Esophagus (tissue), 2 donors: ENCODE measurements around the gene TMEM131. TPM values are rescaled to one million over a fixed set of nuclear protein-coding genes. Genes with fewer than 3 reads are reported as not detected.

Experiments used
- H3K27ac ChIP-seq, 2 donors: one replicate each; pipeline ENCODE4 v1.5.1; 2013; ENCODE audit warnings: low read depth in 2 of 2, mild to moderate bottlenecking in 2 of 2, inconsistent platforms in 1 of 2, low read length in 1 of 2, moderate library complexity in 1 of 2
- H3K27me3 ChIP-seq, 2 donors: one replicate each; pipeline ENCODE4 v1.6.1; 2013; ENCODE audit warnings: low read length in 2 of 2, control low read depth in 1 of 2, mild to moderate bottlenecking in 1 of 2; ENCODE audit not compliant: insufficient read depth in 2 of 2, control insufficient read depth in 1 of 2
- H3K36me3 ChIP-seq, 2 donors: one replicate each; pipeline ENCODE4 v1.6.1; 2013; ENCODE audit warnings: low read length in 1 of 2; ENCODE audit not compliant: control insufficient read depth in 2 of 2, insufficient read depth in 2 of 2
- H3K4me1 ChIP-seq, 2 donors: one replicate each; pipeline ENCODE4 v1.6.1; 2013; ENCODE audit warnings: low read length in 1 of 2; ENCODE audit not compliant: control insufficient read depth in 2 of 2, insufficient read depth in 2 of 2
- H3K4me3 ChIP-seq, 2 donors: one replicate each; pipeline ENCODE4 v1.5.1; 2013; ENCODE audit warnings: low read length in 2 of 2, mild to moderate bottlenecking in 2 of 2, low read depth in 1 of 2, moderate library complexity in 1 of 2
- H3K9me3 ChIP-seq, 2 donors: one replicate each; pipeline ENCODE4 v1.6.1; 2013; ENCODE audit warnings: mild to moderate bottlenecking in 2 of 2, low read depth in 1 of 2, low read length in 1 of 2, moderate library complexity in 1 of 2; ENCODE audit not compliant: control insufficient read depth in 2 of 2, insufficient read depth in 1 of 2
- WGBS, 2 donors: extraction: QIAGEN DNeasy Blood & Tissue Kit; methylation state at CpG; one replicate each; pipeline ENCODE4 v1.1.7; 2013; 5-methylcytosine and 5-hydroxymethylcytosine counted together
- polyA plus RNA-seq, 2 donors: library from polyadenylated mRNA; stranded (reverse); fragments of 200-250 nt; gene quantifications; one replicate each; pipeline ENCODE4 v1.2.3, GENCODE V29; 2013
- donor health status: healthy with polysubstance abuse.
- donor health status: Bipolar disorder and iron deficiency.

Gene TMEM131
- polyA plus RNA-seq, 2 donors, result 9.3 to 9.9 TPM

DNA sequence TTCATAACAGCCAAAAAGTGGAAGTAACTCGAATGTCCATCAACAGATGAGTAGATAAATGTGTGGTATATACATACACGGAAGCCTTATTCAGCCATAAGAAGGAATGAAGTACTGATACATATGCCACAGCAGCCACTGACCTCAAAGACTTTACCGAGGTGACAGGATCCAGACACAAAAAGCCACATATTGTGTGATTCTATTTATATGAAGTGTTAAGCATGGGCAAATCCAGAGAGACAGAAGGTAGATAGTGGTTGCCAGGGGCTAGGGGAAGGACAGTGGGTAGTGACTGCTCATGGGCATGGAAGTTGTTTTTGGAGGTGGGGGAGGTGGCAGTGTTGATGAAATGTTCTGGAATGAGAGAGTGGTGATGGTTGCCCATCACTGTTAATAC, 248.5 kb downstream of the TMEM131 start:
- H3K4me3 ChIP-seq, result no peak overlapping the region
- H3K9me3 ChIP-seq, result no peaks in the 10 kb centered on the region
- WGBS, 2 donors, result 69 to 72% methylated on average over 3 of the region's 3 CpGs
- H3K36me3 ChIP-seq, result peaks cover 0 to 5% of the 10 kb centered on the region in 2 donors
- peak overlapping the region in 1 of 2 donors; percentile 9 for H3K27ac ChIP-seq
- no peaks in the 10 kb centered on the region for H3K27me3 ChIP-seq
- no peaks in the 10 kb centered on the region for H3K4me1 ChIP-seq

DNA sequence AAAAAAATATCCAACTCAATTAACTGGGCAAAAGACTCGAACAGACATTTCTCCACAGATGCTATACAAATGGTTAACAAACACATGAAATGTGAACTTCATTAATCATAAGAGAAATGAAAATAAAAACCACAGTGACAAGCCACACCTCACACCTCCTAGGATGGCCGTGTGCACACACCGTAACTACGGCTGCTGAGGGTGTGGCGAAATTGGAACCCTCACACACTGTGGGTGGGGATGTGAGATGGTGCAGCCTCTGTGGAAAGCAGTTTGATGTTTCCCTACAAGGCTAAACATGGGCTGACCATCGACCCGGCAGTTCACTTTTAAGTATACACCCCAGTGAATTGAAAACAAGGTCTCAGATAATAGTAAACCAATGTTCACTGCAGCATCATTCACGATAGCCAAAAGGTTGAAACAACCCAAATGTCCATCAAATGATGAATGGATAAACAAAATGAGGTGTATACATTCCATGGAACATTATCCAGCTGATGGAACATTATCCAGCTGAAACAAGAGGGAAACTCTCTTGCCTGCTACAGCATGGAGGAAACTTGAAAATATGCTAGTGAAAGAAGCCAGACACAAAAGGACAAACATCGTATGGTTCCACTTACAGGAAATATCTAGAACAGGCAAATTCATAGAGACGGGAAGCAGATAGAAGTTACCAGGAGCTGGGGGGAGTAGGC, 250.1 kb downstream of the TMEM131 start:
- Histone ChIP-seq H3K4me1 (peaks cover 2 to 4% of the 10 kb centered on the region in 2 donors), H3K27ac (peak overlapping the region in 1 of 2 donors; percentile 13), H3K36me3 (peaks cover 0 to 2% of the 10 kb centered on the region in 2 donors), H3K4me3 (no peak overlapping the region), H3K27me3 (no peaks in the 10 kb centered on the region), H3K9me3 (no peaks in the 10 kb centered on the region)
- 38 to 43% methylated on average over 10 of the region's 10 CpGs for WGBS, 2 donors

DNA sequence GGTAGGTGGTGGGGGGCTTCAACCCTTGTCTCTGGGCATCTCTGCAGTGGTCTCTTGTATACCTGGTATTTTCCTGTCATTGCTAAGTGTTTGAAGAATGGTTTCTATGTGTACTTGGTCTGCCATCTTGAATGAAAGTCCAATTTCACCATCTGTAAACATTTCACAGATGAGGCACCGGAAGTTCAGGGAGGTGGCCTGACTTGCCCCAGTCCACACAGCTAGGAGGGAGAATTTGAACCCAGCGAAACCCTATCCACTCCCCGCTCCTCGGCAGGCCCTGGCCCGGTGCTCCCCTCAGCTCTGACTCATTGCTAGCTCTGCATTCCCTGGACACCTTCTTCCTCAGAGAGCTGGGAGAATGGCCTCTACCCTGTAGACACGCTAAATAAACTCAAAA, 251.8 kb downstream of the TMEM131 start:
- WGBS, 2 donors, result 95 to 97% methylated on average over 6 of the region's 6 CpGs
- H3K36me3 ChIP-seq, result no peaks in the 10 kb centered on the region
- H3K4me1 ChIP-seq, result peaks cover 4% of the 10 kb centered on the region in 2 donors
- no peaks in the 10 kb centered on the region for H3K9me3 ChIP-seq
- no peak overlapping the region for H3K27ac ChIP-seq
- no peak overlapping the region for H3K4me3 ChIP-seq
- H3K27me3 ChIP-seq, result no peaks in the 10 kb centered on the region

DNA sequence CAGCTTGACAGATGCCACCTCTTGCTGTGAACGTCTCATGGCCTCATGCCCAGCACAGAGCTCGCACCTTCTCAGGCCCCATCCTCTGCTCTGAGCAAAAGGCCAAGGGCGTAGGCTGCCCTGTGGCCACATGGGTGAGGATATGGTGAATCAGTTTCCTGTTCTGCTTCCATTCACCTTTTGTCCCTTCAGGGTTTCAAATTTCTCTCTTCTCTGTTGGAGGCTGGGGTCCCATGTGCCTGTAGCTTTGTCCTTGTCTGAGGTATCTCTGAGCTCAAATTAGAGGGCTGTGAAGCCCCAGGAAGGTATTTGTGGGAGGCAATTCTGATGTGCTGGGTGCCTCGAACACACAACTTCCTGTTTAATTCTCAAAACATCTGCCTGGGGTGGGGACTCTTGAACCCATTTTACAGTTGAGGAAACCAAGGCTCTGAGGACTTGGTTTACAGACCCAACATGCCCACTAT, 253.3 kb downstream of the TMEM131 start:
- Histone ChIP-seq H3K9me3 (peaks cover 0 to under 1% of the 10 kb centered on the region in 2 donors), H3K27ac (no peak overlapping the region), H3K27me3 (no peaks in the 10 kb centered on the region), H3K4me1 (peaks cover 4% of the 10 kb centered on the region in 2 donors), H3K4me3 (no peak overlapping the region), H3K36me3 (peaks cover 0 to 2% of the 10 kb centered on the region in 2 donors)
- WGBS, 2 donors, result 59 to 66% methylated on average over 4 of the region's 4 CpGs

DNA sequence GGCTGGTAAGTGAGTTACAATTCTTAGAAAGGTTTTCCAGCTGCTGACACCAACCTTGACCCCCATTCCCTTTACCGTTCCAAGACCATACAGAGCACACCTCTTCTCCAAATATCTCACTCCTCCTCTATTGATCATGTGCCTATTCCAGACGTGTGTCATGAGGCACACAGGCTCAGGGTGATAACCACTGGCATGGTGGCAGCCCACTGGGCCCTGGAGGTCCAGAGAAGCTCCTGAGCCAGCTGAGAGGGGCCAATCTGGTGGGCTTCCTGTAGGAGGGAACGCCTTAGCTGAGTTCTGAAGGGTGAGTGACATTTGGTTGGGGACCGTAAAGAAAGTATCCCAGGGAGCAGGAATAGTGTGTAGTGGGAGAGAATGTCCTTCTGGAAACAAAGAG, 254.1 kb downstream of the TMEM131 start:
- Histone ChIP-seq H3K4me1 (peaks cover 4% of the 10 kb centered on the region in 2 donors), H3K27me3 (no peaks in the 10 kb centered on the region), H3K27ac (no peak overlapping the region), H3K36me3 (peaks cover 0 to 2% of the 10 kb centered on the region in 2 donors), H3K9me3 (peaks cover 0 to 3% of the 10 kb centered on the region in 2 donors), H3K4me3 (no peak overlapping the region)
- WGBS, 2 donors, result 84 to 86% methylated on average over 4 of the region's 4 CpGs

DNA sequence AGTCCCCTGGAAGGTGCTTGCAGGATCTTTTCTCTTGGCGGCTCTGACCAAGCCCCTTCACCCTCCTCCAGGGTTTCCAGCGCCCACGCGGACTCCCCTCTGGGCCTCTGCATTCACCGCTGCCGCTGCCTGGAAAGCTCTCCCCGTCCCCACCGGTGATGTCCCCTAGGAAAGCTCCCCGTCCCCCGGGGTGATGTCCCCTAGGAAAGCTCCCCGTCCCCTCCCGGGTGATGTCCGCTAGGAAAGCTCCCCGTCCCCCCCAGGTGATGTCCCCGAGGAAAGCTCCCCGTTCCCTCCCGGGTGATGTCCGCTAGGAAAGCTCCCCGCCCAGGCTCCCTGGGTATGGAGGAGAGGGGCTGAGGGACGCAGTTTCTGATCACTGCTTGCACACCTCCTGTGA, 254.5 kb downstream of the TMEM131 start:
- WGBS, 2 donors, result 76 to 87% methylated on average over 20 of the region's 20 CpGs
- Histone ChIP-seq H3K4me1 (peaks cover 4% of the 10 kb centered on the region in 2 donors), H3K9me3 (peaks cover 0 to 3% of the 10 kb centered on the region in 2 donors), H3K27me3 (no peaks in the 10 kb centered on the region), H3K27ac (no peak overlapping the region), H3K4me3 (no peak overlapping the region), H3K36me3 (peaks cover 0 to 2% of the 10 kb centered on the region in 2 donors)

DNA sequence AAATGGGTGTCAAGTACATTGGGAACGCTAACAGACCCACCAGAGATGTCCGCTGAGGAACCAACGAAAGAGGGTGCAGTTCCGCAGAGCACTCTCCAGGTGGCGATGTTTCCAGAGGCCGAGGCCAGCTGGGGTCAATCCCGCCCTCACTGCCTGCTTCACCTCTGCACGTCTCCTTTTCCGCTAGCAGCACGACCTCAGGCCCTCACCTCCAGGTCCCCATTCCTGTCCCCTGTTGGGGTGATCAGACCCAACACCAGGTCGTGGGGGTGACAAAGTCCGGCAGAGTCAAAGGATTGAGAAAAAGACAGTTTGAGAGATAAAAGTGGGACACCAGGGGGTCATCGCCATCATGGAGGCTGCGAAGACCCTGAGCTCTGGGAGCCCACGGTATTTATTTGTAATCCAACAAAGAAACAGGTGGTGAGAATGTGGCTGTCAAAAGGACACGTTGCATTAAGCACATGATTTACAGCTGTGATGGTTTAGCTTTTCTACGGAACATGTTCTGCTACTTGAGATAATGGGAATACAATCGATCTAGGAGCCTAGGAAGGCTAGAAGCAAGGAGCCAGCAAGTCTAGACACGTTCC, 255.1 kb downstream of the TMEM131 start:
- WGBS, 2 donors, result 23 to 31% methylated on average over 19 of the region's 19 CpGs
- peaks cover 0 to 3% of the 10 kb centered on the region in 2 donors for H3K9me3 ChIP-seq
- peaks cover 0 to 2% of the 10 kb centered on the region in 2 donors for H3K36me3 ChIP-seq

DNA sequence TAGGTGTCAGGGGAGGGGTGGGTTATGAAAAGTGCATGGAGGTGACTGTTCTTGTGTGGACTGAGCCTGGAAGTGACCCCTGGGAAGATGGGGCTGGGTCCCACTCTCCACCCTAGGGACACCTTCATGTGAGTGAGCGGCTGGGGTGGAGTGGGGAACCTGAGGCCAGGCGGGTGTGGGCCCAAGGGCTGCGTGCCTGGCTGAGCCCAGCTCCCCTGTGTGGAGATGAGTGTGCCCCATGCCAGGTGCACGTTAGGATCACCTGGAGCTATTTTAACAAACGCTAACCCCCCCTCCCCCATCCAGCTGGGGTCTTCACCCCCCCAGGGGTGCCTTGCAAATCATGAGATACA, 255.9 kb downstream of the TMEM131 start:
- H3K27me3 ChIP-seq, result no peaks in the 10 kb centered on the region
- H3K9me3 ChIP-seq, result peaks cover 0 to 3% of the 10 kb centered on the region in 2 donors
- H3K4me1 ChIP-seq, result peaks cover 4% of the 10 kb centered on the region in 2 donors
- H3K4me3 ChIP-seq, result no peak overlapping the region
- WGBS, 2 donors, result 66 to 70% methylated on average over 5 of the region's 5 CpGs
- H3K27ac ChIP-seq, result no peak overlapping the region
- peaks cover 0 to 5% of the 10 kb centered on the region in 2 donors for H3K36me3 ChIP-seq

More for the DNA sequence above, 255.1 kb downstream of the TMEM131 start:
- Histone ChIP-seq H3K27me3 (no peaks in the 10 kb centered on the region), H3K4me1 (peaks cover 4% of the 10 kb centered on the region in 2 donors), H3K27ac (no peak overlapping the region), H3K4me3 (no peak overlapping the region)

DNA sequence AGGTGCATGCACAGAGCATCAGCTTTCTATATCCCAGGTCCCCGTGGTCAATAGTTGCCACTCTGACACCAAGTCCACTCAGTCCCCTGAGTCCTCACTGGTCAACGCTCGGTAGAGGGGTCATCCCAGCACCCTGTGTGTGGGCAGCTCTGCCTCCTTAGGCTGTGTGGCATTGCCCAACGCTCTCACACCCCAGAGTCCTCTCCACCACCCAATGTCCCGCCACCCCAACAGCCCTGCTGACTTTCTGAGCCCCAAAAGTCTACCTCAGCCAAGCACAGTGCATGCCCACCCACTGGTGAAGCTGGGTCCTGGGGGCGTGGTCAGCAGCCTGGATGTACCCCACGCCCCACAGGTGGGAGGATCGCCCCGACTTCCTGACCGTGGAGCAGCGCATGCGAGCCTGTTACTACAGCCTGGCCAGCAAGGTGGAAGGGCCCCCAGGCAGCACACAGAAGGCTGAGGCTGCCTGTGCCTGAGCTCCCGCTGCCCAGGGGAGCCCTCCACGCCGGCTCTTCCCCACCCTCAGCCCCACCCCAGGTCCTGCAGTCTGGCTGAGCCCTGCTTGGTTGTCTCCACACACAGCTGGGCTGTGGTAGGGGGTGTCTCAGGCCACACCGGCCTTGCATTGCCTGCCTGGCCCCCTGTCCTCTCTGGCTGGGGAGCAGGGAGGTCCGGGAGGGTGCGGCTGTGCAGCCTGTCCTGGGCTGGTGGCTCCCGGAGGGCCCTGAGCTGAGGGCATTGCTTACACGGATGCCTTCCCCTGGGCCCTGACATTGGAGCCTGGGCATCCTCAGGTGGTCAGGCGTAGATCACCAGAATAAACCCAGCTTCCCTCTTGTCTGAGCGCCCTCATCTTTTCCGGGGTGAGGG, 256.5 kb downstream of the TMEM131 start:
- H3K27me3 ChIP-seq, result no peaks in the 10 kb centered on the region
- 88 to 89% methylated on average over 23 of the region's 23 CpGs for WGBS, 2 donors

More for the DNA sequence above, 256.5 kb downstream of the TMEM131 start:
- no peak overlapping the region for H3K4me3 ChIP-seq
- H3K4me1 ChIP-seq, result peaks cover 4 to 6% of the 10 kb centered on the region in 2 donors
- peaks cover 0 to 3% of the 10 kb centered on the region in 2 donors for H3K9me3 ChIP-seq
- no peak overlapping the region for H3K27ac ChIP-seq
- H3K36me3 ChIP-seq, result peaks cover 0 to 5% of the 10 kb centered on the region in 2 donors
